GM18508 (cell line): ENCODE results near the gene CCDC68.
"Not testable (repeated sequence)": the region's sequence is repeated elsewhere in the genome, so short reads cannot be mapped to it uniquely, and the experiment has no call there.

ENCODE experiments used
- ATAC-seq: cut with Tn5 transposase; IDR thresholded peaks from one replicate; pipeline ENCODE4 v1.9.1; 2021; ENCODE audit warnings: moderate number of reproducible peaks; ENCODE audit not compliant: insufficient read depth, unreplicated experiment

Gene CCDC68, protein sequence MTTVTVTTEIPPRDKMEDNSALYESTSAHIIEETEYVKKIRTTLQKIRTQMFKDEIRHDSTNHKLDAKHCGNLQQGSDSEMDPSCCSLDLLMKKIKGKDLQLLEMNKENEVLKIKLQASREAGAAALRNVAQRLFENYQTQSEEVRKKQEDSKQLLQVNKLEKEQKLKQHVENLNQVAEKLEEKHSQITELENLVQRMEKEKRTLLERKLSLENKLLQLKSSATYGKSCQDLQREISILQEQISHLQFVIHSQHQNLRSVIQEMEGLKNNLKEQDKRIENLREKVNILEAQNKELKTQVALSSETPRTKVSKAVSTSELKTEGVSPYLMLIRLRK

DNA sequence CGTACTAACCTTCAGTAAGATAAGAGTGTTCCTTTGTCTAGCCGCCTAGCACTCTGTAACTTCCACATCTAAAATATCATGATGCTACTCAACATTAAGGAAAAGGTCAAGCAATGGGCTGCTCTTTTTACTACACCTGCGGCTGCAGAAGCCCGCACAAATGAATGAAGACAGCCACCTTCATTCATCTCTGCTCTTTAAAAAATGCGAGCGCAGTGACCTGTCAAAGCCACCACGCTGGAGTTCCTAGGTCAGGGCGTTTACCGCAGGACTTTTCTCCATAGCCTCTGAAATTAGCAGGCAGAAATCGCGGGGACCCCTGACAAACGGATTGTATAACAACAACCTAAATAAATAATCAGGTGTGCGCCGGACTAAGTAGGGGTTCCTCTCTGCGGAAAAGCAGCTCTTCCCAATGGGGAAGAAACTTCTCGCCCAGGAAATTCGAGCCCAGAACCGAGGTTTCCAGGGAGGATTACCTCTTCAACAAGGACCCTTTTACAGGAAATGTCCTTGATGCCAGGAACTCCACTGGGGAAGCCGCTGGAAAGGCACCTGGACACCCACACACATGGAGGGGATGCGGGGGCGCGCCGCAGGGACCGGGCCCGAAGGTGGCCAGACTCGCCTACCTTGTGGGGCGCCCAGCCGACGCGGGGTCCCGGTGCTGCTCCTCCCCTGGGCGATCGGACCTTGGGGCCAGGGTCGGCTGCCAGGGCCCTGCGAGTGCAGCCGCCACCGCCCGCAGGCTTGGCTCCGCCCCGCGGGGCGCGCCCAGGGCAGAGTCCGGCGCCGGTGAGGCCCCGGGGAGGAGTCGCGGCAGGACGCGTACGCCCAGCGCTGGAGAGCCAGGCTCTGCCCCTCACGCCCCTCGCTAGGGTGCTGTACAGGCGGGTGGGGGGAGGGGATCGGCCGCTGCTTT lies at the start of gene CCDC68:
Gene CCDC68, minus strand, starts transcription at position 758 of the 922 bp plus-strand sequence. CDS start 16,670 bp downstream, outside the sequence.
- no peak for ATAC-seq

DNA sequence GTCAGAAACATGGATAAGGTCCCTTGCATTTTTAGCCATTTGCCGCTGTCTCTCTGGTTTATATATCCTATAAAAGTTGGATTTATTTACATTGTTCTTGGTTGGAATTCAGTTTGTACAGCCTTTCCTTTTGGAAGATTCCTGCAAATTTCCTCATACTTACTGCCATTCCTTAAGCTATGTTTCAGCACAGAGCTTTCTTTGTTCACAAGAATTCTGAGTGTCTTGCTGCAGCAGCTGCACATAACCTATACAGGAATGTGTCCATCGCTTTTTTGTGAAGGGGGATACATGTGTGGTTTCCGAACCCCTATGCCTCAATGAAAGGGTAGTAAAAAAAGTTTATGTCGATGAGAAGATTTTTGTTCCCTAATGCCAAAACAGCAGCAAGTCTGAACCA lies 48.3 kb upstream of the CCDC68 start:
- no peak for ATAC-seq

DNA sequence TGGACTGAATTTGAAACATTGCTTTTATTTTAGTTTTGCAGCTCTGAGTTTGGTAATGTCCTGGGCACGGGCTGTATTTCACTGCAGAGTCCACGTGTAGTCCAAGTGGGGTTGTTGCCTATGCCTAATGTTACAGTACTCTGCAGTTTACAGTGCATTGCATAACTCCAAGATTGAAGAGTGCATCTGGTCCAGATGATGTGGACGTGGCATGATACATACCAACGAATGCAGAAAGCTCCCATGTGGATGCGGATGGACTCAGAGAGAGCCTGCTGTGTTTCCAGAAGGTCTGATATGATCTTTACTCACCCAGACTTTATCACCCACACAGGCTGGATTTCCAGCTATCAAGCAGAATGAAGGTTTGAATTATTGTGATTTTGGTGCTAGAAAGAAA lies 44.4 kb upstream of the CCDC68 start:
- ATAC-seq = no peak

DNA sequence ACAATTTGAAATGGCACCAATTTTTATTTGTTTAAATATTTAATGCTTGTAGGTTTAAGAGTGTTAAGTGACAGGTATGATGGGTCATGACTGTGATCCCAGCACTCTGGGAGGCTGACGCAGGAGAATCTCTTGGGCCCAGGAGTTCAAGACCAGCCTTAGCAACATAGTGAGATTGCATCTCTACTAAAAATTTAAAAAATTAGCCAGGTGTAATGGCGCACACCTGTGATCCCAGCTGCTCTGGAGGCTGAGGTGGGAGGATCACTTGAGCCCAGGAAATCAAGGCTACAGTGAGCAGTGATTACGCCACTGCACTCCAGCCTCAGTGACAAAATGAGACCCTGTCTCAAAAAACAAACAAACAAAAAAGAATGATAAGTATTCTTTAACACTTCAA lies 43.0 kb upstream of the CCDC68 start:
- ATAC-seq = no peak

DNA sequence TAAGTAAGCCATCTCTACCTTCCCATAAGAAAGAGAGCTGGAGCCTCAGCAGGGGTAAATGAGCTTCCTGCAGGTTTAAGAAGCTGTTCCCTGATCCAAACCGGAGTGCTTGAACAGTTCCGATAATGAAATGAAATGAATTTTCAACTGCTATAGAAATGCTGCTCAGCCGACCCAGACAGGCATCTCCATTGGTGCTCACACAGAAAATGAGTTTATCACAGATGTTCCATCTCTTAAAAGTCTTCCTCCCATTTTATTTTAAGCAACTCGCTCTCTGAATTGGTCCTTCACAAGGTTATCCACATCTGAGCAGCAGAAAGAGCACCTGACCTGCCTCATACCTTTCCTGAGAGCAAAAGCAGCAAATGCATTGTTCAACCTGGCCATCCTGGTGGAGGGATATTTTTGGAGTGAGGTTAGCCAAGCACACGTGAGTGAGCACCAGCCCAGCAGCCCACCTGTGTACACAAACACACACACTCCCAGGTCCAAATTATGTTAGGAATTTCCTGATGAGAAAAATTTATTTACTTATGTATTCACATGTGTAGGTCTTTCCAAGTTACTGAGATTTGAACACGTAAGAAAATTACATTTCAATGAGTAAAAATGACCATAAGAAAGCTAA lies 42.2 kb upstream of the CCDC68 start:
- ATAC-seq = no peak

- ATAC-seq = no peak
Observed at GRCh38 chr18:55000529-55000928, 41.3 kb upstream of the CCDC68 start.

GRCh38 chr18:54999016-54999415 lies 39.8 kb upstream of the CCDC68 start:
- ATAC-seq = no peak

GRCh38 chr18:54995421-54996143 lies 36.3 kb upstream of the CCDC68 start:
- ATAC-seq = no peak

- ATAC-seq = no peak
Observed at GRCh38 chr18:54991981-54992380, 32.7 kb upstream of the CCDC68 start.

DNA sequence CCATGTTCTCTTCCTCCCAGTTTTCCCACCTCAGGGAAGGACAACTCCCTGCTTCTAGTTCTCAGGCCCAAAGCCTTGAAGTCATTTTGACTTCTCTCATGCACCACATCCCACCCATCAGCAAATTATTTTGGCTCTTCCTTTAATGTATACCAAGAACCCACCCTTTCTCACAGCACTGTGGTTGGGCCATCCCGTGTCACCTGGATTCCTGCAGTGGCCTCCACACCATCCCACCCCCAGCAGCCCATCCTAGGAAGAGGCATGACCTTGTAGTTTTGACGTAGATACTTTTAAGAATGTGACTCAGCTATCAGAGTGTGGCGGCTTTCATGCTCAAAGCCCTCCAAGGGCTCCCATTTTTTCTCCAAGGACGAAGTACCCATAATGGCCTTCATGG lies 25.6 kb upstream of the CCDC68 start:
- ATAC-seq = no peak

DNA sequence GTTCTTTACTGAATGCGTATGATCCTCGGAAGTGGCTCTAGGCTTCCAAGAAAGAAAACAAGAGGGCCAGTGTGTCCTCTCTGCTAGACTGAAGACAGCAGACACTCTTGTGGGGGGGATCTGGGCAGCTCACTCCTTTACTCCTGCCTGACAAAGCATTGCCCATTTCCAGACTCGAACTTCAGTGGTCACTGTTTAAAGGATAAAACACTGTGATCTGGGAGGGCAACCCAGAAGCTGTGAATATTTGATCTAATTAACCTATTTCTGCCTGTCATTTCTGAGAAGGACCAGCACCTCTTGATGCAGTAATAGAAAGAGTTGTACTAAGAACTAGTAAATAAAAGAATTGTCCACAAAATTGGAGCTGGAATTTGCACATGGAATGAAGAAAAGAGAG lies 24.5 kb upstream of the CCDC68 start:
- no peak for ATAC-seq

- peak; percentile 63 for ATAC-seq
Observed at GRCh38 chr18:54983041-54983686, 23.9 kb upstream of the CCDC68 start.

DNA sequence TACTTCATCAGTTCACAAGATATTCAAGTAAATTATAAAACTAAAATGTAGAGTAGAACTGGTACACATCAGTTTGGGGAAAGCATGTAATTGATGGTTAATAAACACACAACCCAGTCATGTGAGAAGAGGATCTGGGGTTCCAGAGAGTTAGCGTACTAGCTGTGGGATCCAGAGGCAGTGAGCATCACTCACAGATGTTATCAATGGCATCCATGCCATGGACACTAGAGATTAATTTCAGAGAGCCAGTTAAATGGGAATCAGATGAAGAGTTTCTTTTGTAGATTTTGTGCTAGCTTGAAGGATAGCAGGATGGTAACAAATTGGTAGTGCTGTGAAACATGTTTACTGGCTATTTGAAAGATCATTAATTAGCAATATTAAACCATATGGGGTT lies 21.8 kb upstream of the CCDC68 start:
- ATAC-seq = no peak

GRCh38 chr18:54975598-54975997 lies 16.3 kb upstream of the CCDC68 start:
- no peak for ATAC-seq

DNA sequence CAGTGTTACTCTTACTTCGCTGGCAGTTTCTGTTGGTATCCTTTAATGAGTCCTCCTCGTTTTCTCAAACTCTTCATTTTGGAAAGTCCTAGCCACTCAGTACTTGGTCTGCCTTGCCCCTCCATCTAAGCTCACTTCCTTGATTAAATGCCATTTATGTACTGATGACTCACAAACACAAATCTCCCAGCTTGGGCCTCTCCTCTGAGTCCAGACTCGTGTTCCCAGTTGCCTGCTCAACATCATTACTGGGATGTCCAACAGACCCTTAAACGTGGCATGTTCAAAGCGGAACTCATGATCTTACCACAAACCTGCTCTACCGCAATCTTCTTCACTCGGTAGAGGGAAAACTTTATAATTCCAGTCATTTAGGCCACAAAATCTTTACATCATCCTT lies 13.8 kb upstream of the CCDC68 start:
- no peak for ATAC-seq

- no peak for ATAC-seq
Observed at GRCh38 chr18:54968807-54969206, 9.5 kb upstream of the CCDC68 start.

DNA sequence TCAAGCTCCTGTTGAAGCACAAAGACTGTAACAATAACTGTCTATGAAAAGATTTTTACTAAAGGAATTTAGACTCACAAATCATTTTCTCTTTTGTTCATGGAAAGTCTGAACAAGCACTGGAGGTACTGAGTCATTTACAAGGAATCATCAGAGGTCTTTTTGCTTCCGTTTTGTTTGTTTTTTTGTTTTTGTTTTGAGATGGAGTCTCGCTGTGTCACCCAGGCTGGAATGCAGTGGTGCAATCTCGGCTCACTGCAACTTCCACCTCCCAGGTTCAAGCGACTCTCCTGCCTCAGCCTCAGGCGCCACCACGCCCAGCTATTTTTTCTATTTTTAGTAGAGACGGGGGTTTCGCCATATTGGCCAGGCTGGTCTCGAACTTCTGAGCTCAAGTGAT lies 9.0 kb upstream of the CCDC68 start:
- ATAC-seq = not testable (repeated sequence)

- no peak for ATAC-seq
Observed at GRCh38 chr18:54967786-54968185, 8.5 kb upstream of the CCDC68 start.

DNA sequence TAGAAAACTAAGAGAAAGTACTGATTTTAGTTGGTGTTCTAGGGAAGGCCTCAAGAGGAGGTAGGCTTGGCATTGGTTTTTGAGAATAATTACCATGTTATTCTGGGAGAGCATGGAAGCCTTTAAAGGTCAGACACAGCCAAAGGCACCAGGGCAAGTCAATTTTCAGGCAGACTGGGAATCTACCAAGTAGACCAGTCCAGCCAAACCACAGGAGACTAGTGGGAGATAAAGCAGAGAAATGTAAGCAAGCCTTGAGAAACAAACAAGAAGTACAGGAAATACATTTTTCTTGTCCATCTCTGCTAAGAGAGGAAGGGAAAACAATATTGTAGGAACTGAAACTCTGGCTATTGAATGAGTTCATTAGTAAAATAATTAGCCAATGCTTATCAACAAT lies 5.5 kb upstream of the CCDC68 start:
- no peak for ATAC-seq
